CD4-positive, alpha-beta memory T cell (primary cell): Measurements from ENCODE around the gene PTOV1. TPM values are rescaled to one million over a fixed set of nuclear protein-coding genes. Genes with fewer than 3 reads are reported as not detected.
A peak's percentile ranks its signal among the peaks of the same experiment; 100 is the strongest.

Source experiments
- CTCF ChIA-PET: fragments of 350-600 bp; sonication (Branson Sonifier 250); formaldehyde crosslinking; loops from one replicate; lab custom pipeline; 2021; ENCODE audit warnings: inconsistent platforms; ENCODE audit not compliant: partially characterized antibody; lab: Charles Lee
- POLR2A ChIA-PET: fragments of 350-600 bp; sonication (Branson Sonifier 250); formaldehyde crosslinking; loops from one replicate; lab custom pipeline; 2021; ENCODE audit not compliant: partially characterized antibody; lab: Charles Lee
- DNase-seq, 5 donors: peaks; one replicate each; pipeline versions ENCODE4 v3.0.0 to v3.0.0-alpha.2; 2020 to 2022; ENCODE audit warnings: mixed read lengths in 1 of 5
- H3K27ac ChIP-seq: one replicate; pipeline ENCODE4 v1.7.0; 2013; ENCODE audit warnings: low read depth, low read length
- H3K27me3 ChIP-seq: 2 replicates; pipeline ENCODE4 v1.7.0; 2013; ENCODE audit warnings: mild to moderate bottlenecking, low read length, moderate library complexity; ENCODE audit not compliant: insufficient read depth
- H3K36me3 ChIP-seq: 2 replicates; pipeline ENCODE4 v1.7.0; 2013; ENCODE audit warnings: mild to moderate bottlenecking, low read length, moderate library complexity; ENCODE audit not compliant: insufficient read depth
- H3K4me1 ChIP-seq: 2 replicates; pipeline ENCODE4 v1.7.0; 2013; ENCODE audit warnings: mild to moderate bottlenecking, low read length, moderate library complexity; ENCODE audit not compliant: insufficient read depth
- H3K4me3 ChIP-seq, 2 donors: one replicate each; pipeline ENCODE4 v1.7.0; 2013; ENCODE audit warnings: low read length in 2 of 2, mild to moderate bottlenecking in 1 of 2
- H3K9me3 ChIP-seq, 2 donors: one replicate each; pipeline ENCODE4 v1.7.0; 2013; ENCODE audit warnings: low read length in 2 of 2, control low read depth in 1 of 2; ENCODE audit not compliant: control insufficient read depth in 1 of 2
- H3K27ac Mint-ChIP-seq, 7 donors: one replicate each; pipeline ENCODE4 v1.8.0; 2020 to 2021; ENCODE audit warnings: mixed read lengths in 7 of 7, mild to moderate bottlenecking in 6 of 7, inconsistent platforms in 3 of 7, moderate library complexity in 3 of 7
- H3K27me3 Mint-ChIP-seq, 2 donors: one replicate each; pipeline ENCODE4 v1.8.0; 2020 to 2021; ENCODE audit warnings: mixed read lengths in 2 of 2
- H3K36me3 Mint-ChIP-seq, 2 donors: one replicate each; pipeline ENCODE4 v1.8.0; 2020 to 2021; ENCODE audit warnings: mixed read lengths in 2 of 2, inconsistent platforms in 1 of 2, mild to moderate bottlenecking in 1 of 2
- H3K4me1 Mint-ChIP-seq, 4 donors: one replicate each; pipeline ENCODE4 v1.8.0; 2020 to 2021; ENCODE audit warnings: mixed read lengths in 4 of 4, mild to moderate bottlenecking in 1 of 4
- H3K4me3 Mint-ChIP-seq, 8 donors: one replicate each; pipeline ENCODE4 v1.8.0; 2020 to 2021; ENCODE audit warnings: mixed read lengths in 8 of 8, mild to moderate bottlenecking in 7 of 8, moderate library complexity in 6 of 8, inconsistent platforms in 3 of 8
- H3K9me3 Mint-ChIP-seq, 8 donors: one replicate each; pipeline ENCODE4 v1.8.0; 2020 to 2021; ENCODE audit warnings: mixed read lengths in 8 of 8, mild to moderate bottlenecking in 5 of 8, inconsistent platforms in 3 of 8, moderate library complexity in 1 of 8
- intact Hi-C: fragments of 100-400 bp; cut with micrococcal nuclease; formaldehyde crosslinking; loops from one replicate; pipeline ENCODE4 v1.15.1; 2023
- polyA plus RNA-seq, 2 donors: library from polyadenylated mRNA; unstranded; fragments of 300-500 nt; fragmentation: Illumina TruSeq; gene quantifications; one replicate each; pipeline ENCODE4 v1.2.3, GENCODE V29; 2021
- total RNA-seq, 2 experiments: library from RNA; stranded (reverse); gene quantifications; one replicate each; pipeline ENCODE4 v1.2.3, GENCODE V29; 2021

Gene PTOV1
- total and polyA plus RNA-seq, 4 experiments from 2014 or later, result 40.7 to 156 (median 104) TPM

DNA sequence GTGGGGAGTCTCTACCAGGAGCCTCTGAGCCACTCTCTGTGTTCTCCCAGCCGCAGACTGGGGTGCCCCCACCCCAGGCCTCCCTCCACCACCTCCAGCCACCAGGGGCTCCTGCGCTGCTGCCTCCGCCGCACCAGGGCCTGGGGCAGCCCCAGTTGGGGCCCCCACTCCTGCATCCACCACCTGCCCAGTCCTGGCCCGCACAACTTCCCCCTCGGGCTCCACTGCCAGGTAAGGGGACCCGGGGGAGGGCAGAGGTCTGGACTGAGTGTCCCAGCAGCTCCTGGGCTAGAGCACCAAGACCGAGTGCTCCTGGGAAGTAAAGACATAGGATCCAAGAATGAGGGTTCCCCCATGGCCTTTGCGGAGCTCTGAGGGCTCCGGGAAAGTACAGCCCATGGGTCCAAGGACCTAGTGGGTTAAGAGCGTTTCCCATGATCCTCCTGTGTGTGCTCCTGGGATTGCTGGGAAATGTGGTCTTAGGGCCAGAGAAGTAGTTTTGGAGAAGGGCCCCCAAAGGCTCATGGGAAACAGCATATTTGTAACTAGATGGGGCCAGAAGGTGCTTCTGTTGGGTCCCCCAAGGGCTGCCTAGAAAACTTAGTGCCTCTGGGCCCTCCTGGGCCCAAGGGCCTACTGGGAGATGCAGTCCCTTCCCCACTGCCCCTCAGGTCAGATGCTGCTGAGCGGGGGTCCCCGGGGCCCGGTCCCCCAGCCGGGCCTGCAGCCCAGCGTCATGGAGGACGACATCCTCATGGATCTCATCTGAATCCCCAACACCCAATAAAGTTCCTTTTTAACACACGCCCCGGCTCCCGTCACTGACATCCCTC lies 14.6 kb upstream of the PTOV1 start:
- CTCF ChIA-PET, result no interaction called here

DNA sequence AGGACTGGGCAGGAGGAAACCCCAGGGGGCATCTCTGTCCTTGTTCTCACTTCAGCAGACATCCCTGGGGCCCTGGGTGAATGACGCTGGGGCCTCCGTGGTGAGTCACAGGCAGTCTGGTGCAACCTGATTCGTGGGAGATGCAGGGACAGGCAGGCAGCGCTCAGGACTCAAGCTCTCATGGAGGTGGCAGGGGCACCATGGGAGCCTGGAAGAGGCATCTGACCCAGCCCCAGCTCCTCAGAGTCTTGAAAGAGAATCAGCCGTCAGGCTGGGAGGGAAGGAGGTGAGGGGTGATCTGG lies 14.0 kb upstream of the PTOV1 start:
- peaks cover 38% of the 10 kb centered on the region for H3K36me3 ChIP-seq
- intact Hi-C loops, result no loop called here
- Mint-ChIP-seq H3K9me3 (peaks cover 0 to 2% (median 0%) of the 10 kb centered on the region in 8 donors), H3K27me3 (no peaks in the 10 kb centered on the region), H3K36me3 (peaks cover 37 to 43% of the 10 kb centered on the region in 2 donors), H3K4me1 (no peaks in the 10 kb centered on the region), H3K4me3 (peak overlapping the region in 1 of 8 donors; percentile 26), H3K27ac (peak overlapping the region in 1 of 7 donors; percentile 36)
- no peaks in the 10 kb centered on the region for H3K27me3 ChIP-seq
- ChIA-PET CTCF (no interaction called here), POLR2A (no interaction called here)
- no peak for DNase-seq
- no peak overlapping the region for H3K4me3 ChIP-seq
- H3K9me3 ChIP-seq, result no peaks in the 10 kb centered on the region
- no peaks in the 10 kb centered on the region for H3K4me1 ChIP-seq
- H3K27ac ChIP-seq, result no peak overlapping the region

More for the DNA sequence above, 14.6 kb upstream of the PTOV1 start:
- no peaks in the 10 kb centered on the region for H3K27me3 ChIP-seq
- no peaks in the 10 kb centered on the region for H3K9me3 ChIP-seq
- Mint-ChIP-seq H3K4me3 (no peak overlapping the region), H3K27me3 (no peaks in the 10 kb centered on the region), H3K9me3 (peaks cover 0 to 2% (median 0%) of the 10 kb centered on the region in 8 donors), H3K36me3 (peaks cover 37 to 43% of the 10 kb centered on the region in 2 donors), H3K4me1 (no peaks in the 10 kb centered on the region), H3K27ac (no peak overlapping the region)
- H3K27ac ChIP-seq, result no peak overlapping the region
- H3K4me3 ChIP-seq, result no peak overlapping the region
- intact Hi-C loops, result no loop called here
- H3K4me1 ChIP-seq, result no peaks in the 10 kb centered on the region
- POLR2A ChIA-PET, result no interaction called here
- no peak for DNase-seq
- H3K36me3 ChIP-seq, result peaks cover 44% of the 10 kb centered on the region

- ChIA-PET CTCF (no interaction called here), POLR2A (interaction anchor here (0.5 kb wide), 1 partner anchor 368 kb away, joined by 3 read pairs; no protein-coding TSS in a partner anchor)
- DNase-seq, result no peak
- no peaks in the 10 kb centered on the region for H3K9me3 ChIP-seq
- peaks cover 35 to 39% of the 10 kb centered on the region in 2 donors for H3K36me3 Mint-ChIP-seq
- no peaks in the 10 kb centered on the region for H3K4me1 ChIP-seq
- H3K9me3 Mint-ChIP-seq, result peaks cover 0 to 2% (median 0%) of the 10 kb centered on the region in 8 donors
- no peaks in the 10 kb centered on the region for H3K4me1 Mint-ChIP-seq
- H3K27ac ChIP-seq, result no peak overlapping the region
- H3K4me3 ChIP-seq, result no peak overlapping the region
- no peaks in the 10 kb centered on the region for H3K27me3 Mint-ChIP-seq
- intact Hi-C loops, result no loop called here
- H3K27ac Mint-ChIP-seq, result peak overlapping the region in 1 of 7 donors; percentile 77
- no peak overlapping the region for H3K4me3 Mint-ChIP-seq
- peaks cover 33% of the 10 kb centered on the region for H3K36me3 ChIP-seq
- H3K27me3 ChIP-seq, result no peaks in the 10 kb centered on the region
Measured at GRCh38 chr19:49837425-49837824, 13.5 kb upstream of the PTOV1 start.

DNA sequence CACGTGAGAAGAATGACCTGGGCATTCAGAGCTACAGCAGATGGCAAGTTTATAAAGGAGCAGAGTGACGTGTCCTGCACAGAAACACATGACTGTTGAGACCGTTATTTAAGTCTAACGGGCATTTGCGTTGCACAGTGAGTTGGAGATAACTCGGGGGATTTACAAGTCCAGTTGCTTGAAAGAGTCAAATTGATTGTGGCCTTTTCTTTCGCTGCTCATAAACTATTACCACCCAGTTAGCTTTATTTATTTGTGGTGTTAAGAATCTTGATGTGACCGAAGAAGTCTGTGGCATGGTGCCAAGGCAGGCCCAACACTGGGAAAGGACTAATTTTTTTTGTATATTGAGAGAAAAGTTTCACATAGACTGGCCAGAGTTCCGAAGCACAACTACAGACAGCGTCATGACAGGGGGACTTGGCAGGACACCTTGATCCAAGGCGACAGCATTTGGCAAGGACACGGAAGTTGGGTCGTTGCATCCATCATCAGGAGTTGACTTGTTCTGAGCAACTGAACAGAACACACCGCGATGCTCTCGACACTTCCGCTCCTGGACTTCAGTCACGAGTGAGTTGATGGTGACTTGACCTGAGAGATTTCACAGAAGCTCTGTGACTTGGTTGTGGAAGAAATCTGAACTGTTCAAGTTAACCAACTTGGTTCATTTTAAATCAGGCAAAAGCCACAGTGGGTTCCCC lies 11.9 kb upstream of the PTOV1 start:
- CTCF ChIA-PET, result no interaction called here
- Mint-ChIP-seq H3K4me3 (no peak overlapping the region), H3K27ac (no peak overlapping the region), H3K4me1 (no peaks in the 10 kb centered on the region), H3K36me3 (peaks cover 25% of the 10 kb centered on the region in 2 donors), H3K27me3 (no peaks in the 10 kb centered on the region), H3K9me3 (no peaks in the 10 kb centered on the region)
- Histone ChIP-seq H3K9me3 (no peaks in the 10 kb centered on the region), H3K27me3 (no peaks in the 10 kb centered on the region), H3K4me3 (no peak overlapping the region), H3K36me3 (peaks cover 24% of the 10 kb centered on the region), H3K27ac (no peak overlapping the region), H3K4me1 (no peaks in the 10 kb centered on the region)
- POLR2A ChIA-PET, result interaction anchor here (0.5 kb wide), 1 partner anchor 105 kb away, joined by 3 read pairs; no protein-coding TSS in a partner anchor
- no peak for DNase-seq
- intact Hi-C loops, result no loop called here

GRCh38 chr19:49839713-49840112 lies 11.2 kb upstream of the PTOV1 start:
- H3K4me1 ChIP-seq, result no peaks in the 10 kb centered on the region
- Mint-ChIP-seq H3K27ac (no peak overlapping the region), H3K36me3 (peaks cover 20 to 23% of the 10 kb centered on the region in 2 donors), H3K27me3 (no peaks in the 10 kb centered on the region), H3K4me1 (no peaks in the 10 kb centered on the region), H3K4me3 (no peak overlapping the region), H3K9me3 (no peaks in the 10 kb centered on the region)
- ChIA-PET CTCF (no interaction called here), POLR2A (no interaction called here)
- H3K27ac ChIP-seq, result no peak overlapping the region
- intact Hi-C loops, result no loop called here
- no peak overlapping the region for H3K4me3 ChIP-seq
- H3K27me3 ChIP-seq, result no peaks in the 10 kb centered on the region
- peaks cover 22% of the 10 kb centered on the region for H3K36me3 ChIP-seq
- no peak for DNase-seq
- no peaks in the 10 kb centered on the region for H3K9me3 ChIP-seq

DNA sequence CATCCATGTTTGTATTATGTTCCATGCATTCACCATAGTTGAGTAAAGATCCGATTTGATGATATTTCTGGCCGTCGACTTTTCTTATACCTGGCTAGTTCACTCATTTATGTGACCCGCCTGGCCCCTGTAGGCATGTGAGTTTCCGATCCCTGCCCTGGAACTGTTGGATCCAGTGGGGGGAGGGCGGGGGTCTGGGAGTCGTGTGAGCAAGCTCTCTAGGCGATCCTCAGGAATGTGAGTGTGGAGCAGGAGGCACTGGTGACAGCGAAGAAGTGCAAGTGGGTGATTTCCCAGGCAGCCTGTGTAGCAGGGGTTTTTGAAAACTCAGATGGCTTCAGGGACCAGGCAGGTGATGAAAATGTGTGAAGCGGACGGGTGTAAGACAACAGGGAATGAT lies 10.6 kb upstream of the PTOV1 start:
- Mint-ChIP-seq H3K36me3 (peaks cover 18 to 20% of the 10 kb centered on the region in 2 donors), H3K4me3 (peak overlapping the region in 1 of 8 donors; percentile 68), H3K9me3 (no peaks in the 10 kb centered on the region), H3K27ac (no peak overlapping the region), H3K4me1 (no peaks in the 10 kb centered on the region), H3K27me3 (no peaks in the 10 kb centered on the region)
- peaks cover 22% of the 10 kb centered on the region for H3K36me3 ChIP-seq
- H3K4me3 ChIP-seq, result no peak overlapping the region
- intact Hi-C loops, result no loop called here
- CTCF ChIA-PET, result no interaction called here
- DNase-seq, result no peak
- H3K4me1 ChIP-seq, result no peaks in the 10 kb centered on the region
- no peaks in the 10 kb centered on the region for H3K9me3 ChIP-seq
- no peak overlapping the region for H3K27ac ChIP-seq
- H3K27me3 ChIP-seq, result no peaks in the 10 kb centered on the region
- POLR2A ChIA-PET, result no interaction called here

GRCh38 chr19:49840736-49841249 lies 10.2 kb upstream of the PTOV1 start:
- H3K4me1 Mint-ChIP-seq, result no peaks in the 10 kb centered on the region
- no peak overlapping the region for H3K4me3 ChIP-seq
- H3K4me1 ChIP-seq, result no peaks in the 10 kb centered on the region
- H3K27ac Mint-ChIP-seq, result peak overlapping the region in 2 of 7 donors; percentile 46 to 78
- H3K36me3 ChIP-seq, result peaks cover 18% of the 10 kb centered on the region
- CTCF ChIA-PET, result no interaction called here
- H3K9me3 ChIP-seq, result no peaks in the 10 kb centered on the region
- intact Hi-C loops, result no loop called here
- H3K4me3 Mint-ChIP-seq, result peak overlapping the region in 1 of 8 donors; percentile 68
- H3K9me3 Mint-ChIP-seq, result no peaks in the 10 kb centered on the region
- H3K27me3 ChIP-seq, result no peaks in the 10 kb centered on the region
- DNase-seq, result no peak
- POLR2A ChIA-PET, result no interaction called here
- H3K27me3 Mint-ChIP-seq, result no peaks in the 10 kb centered on the region
- no peak overlapping the region for H3K27ac ChIP-seq
- H3K36me3 Mint-ChIP-seq, result peaks cover 18 to 20% of the 10 kb centered on the region in 2 donors
